ENCODE measurements around the gene DCTN2. TPM values are rescaled to one million over a fixed set of nuclear protein-coding genes. Genes with fewer than 3 reads are reported as not detected.

The DCTN2 gene
- total and polyA plus RNA-seq, 2 donors (not counting 1 experiment from before 2014, with no cell fraction given), result 59.4 to 94.3 TPM

DNA sequence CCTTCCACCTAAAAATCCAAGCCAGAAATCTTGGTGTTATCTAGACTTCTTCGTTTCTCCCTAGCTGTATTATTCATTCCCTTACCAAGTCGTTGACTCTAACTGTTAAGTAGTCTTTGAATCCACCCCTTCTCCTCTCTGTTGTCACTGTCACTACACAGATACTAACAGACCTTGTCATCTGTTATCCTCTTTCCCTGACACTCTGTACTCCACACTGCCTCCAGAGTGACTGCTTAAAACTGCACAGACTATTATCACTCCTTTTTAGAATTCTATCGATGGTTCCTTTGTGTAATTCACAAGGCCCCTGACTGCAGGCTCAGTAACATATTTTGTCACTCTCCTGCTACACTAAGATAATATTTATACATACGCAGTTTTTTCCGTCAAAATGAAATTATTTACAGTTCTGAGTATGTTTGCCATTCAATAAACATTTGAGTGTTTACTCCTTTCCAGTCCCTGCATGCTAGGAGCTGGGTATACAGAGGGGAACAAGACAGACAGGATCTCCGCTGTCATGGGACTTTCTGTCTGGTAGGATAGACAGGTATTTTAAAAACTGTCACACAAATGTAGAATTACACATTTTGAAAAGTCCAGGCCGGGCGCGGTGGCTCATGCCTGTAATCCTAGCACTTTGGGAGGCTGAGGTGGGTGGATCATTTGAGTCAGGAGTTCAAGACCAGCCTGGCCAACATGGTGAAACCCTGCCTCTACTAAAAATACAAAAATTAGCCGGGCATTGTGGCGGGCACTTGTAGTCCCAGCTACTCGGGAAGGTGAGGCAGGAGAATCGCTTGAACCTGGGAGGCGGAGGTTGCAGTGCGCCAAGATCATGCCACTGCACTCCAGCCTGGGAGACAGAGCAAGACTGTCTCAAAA, 55.4 kb downstream of the DCTN2 start:
- Mint-ChIP-seq H3K9me3 (ENCODE audit: insufficient read depth) (no peaks in the 10 kb centered on the region), H3K27ac (no peak overlapping the region), H3K27me3 (no peaks in the 10 kb centered on the region), H3K4me3 (no peak overlapping the region), H3K4me1 (peaks cover 25% of the 10 kb centered on the region)
- 97% methylated on average over 8 of the region's 15 CpGs for WGBS (ENCODE audit: insufficient coverage)
- ATAC-seq (ENCODE audit: low read depth), result no peak
- Histone ChIP-seq H3K27ac (ENCODE audit: low read length in 2 of 2) (no peak overlapping the region), H3K27me3 (replicated peaks in 1 of 4; ENCODE audit: control extremely low read depth in 1 of 4, control insufficient read depth in 3 of 4, insufficient read depth in 4 of 4, low read length in 3 of 4) (no peaks in the 10 kb centered on the region), H3K36me3 (replicated peaks in 1 of 2; ENCODE audit: control extremely low read depth in 1 of 2, control insufficient read depth in 1 of 2, extremely low read depth in 1 of 2, insufficient read depth in 2 of 2, low read length in 1 of 2) (peaks cover 5 to 38% of the 10 kb centered on the region in 2 experiments), H3K9me3 (ENCODE audit: control extremely low read depth in 1 of 3, control insufficient read depth in 2 of 3, insufficient read depth in 1 of 3, low read length in 2 of 3) (no peaks in the 10 kb centered on the region), H3K4me1 (ENCODE audit: control insufficient read depth in 2 of 2, insufficient read depth in 2 of 2, low read length in 2 of 2) (peaks cover 15 to 20% of the 10 kb centered on the region in 2 donors), H4K20me1 (ENCODE audit: control insufficient read depth, insufficient read depth, low read length, poor library complexity, severe bottlenecking) (peaks cover 5% of the 10 kb centered on the region), H3K79me2 (ENCODE audit: control insufficient read depth, insufficient read depth, low read length) (peaks cover 38% of the 10 kb centered on the region), H3K4me3 (ENCODE audit: control extremely low read depth in 1 of 5, extremely low read depth in 1 of 5, insufficient read depth in 1 of 5, low read depth in 2 of 5, low read length in 4 of 5) (no peak overlapping the region), H3K4me2 (replicated peaks; ENCODE audit: low read depth, low read length, poor library complexity, severe bottlenecking) (no peak overlapping the region), H3K9ac (ENCODE audit: low read length) (no peak overlapping the region), H2AFZ (ENCODE audit: insufficient read depth, low read depth, low read length, poor library complexity, severe bottlenecking) (no peak overlapping the region)
- ChIA-PET POLR2A (no interaction called here), CTCF (interaction anchor here (2.0 kb wide), 1 partner anchor 16 kb away, joined by 6 read pairs; no protein-coding TSS in a partner anchor)
- DNase-seq, result no peak
- intact Hi-C loops (cut with micrococcal nuclease), result no loop called here
- TF ChIP-seq, protein P1, sequence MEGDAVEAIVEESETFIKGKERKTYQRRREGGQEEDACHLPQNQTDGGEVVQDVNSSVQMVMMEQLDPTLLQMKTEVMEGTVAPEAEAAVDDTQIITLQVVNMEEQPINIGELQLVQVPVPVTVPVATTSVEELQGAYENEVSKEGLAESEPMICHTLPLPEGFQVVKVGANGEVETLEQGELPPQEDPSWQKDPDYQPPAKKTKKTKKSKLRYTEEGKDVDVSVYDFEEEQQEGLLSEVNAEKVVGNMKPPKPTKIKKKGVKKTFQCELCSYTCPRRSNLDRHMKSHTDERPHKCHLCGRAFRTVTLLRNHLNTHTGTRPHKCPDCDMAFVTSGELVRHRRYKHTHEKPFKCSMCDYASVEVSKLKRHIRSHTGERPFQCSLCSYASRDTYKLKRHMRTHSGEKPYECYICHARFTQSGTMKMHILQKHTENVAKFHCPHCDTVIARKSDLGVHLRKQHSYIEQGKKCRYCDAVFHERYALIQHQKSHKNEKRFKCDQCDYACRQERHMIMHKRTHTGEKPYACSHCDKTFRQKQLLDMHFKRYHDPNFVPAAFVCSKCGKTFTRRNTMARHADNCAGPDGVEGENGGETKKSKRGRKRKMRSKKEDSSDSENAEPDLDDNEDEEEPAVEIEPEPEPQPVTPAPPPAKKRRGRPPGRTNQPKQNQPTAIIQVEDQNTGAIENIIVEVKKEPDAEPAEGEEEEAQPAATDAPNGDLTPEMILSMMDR (IDR thresholded peaks at IDR 0.05), result peak; percentile 37
- no peak for TF ChIP-seq EZH2 (IDR thresholded peaks at IDR 0.05; ENCODE audit: borderline replicate concordance, insufficient read depth, low read depth, low read length, poor library complexity, severe bottlenecking)

DNA sequence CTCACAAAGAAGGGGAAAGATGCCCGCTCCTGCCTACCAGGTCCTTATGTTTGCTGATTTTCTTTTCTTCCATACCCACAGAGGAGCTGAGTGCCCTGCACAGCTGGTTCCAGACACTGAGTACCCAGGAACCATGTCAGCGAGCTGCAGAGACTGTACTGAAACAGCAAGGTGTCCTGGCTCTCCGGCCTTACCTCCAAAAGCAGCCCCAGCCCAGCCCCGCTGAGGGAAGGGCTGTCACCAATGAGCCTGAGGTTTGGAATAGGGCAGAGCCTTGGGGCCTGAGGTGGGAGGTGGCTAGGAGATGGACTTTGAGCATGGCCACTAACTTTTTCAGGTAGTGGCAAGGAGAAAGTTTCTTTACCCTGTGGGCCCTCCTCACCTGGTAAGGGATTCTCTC, 56.9 kb downstream of the DCTN2 start:
- H3K9me3 ChIP-seq (ENCODE audit: control extremely low read depth in 1 of 3, control insufficient read depth in 2 of 3, insufficient read depth in 1 of 3, low read length in 2 of 3), result no peaks in the 10 kb centered on the region
- DNase-seq (no peak), ATAC-seq (ENCODE audit: low read depth) (no peak)
- H3K4me3 ChIP-seq (ENCODE audit: control extremely low read depth in 1 of 5, extremely low read depth in 1 of 5, insufficient read depth in 1 of 5, low read depth in 2 of 5, low read length in 4 of 5), result no peak overlapping the region
- peaks cover 15 to 20% of the 10 kb centered on the region in 2 donors for H3K4me1 ChIP-seq (ENCODE audit: control insufficient read depth in 2 of 2, insufficient read depth in 2 of 2, low read length in 2 of 2)
- H2AFZ ChIP-seq (ENCODE audit: insufficient read depth, low read depth, low read length, poor library complexity, severe bottlenecking), result no peak overlapping the region
- intact Hi-C loops (cut with micrococcal nuclease), result no loop called here
- no peak overlapping the region for H3K4me2 ChIP-seq (replicated peaks; ENCODE audit: low read depth, low read length, poor library complexity, severe bottlenecking)
- no peak overlapping the region for H3K9ac ChIP-seq (ENCODE audit: low read length)
- Mint-ChIP-seq H3K4me3 (no peak overlapping the region), H3K9me3 (ENCODE audit: insufficient read depth) (no peaks in the 10 kb centered on the region), H3K4me1 (peaks cover 25% of the 10 kb centered on the region), H3K27me3 (no peaks in the 10 kb centered on the region), H3K27ac (no peak overlapping the region)
- WGBS (ENCODE audit: insufficient coverage), result 93% methylated on average over 3 of the region's 4 CpGs
- no peak for TF ChIP-seq EZH2 (IDR thresholded peaks at IDR 0.05; ENCODE audit: borderline replicate concordance, insufficient read depth, low read depth, low read length, poor library complexity, severe bottlenecking)
- TF ChIP-seq, protein P1 (IDR thresholded peaks at IDR 0.05), result no peak
- ChIA-PET CTCF (interaction anchor here (0.6 to 2.0 kb wide), 3 partner anchors 14 to 46 kb away, joined by 4 to 6 read pairs (median 5); no protein-coding TSS in a partner anchor), POLR2A (interaction anchor here (1.2 kb wide), 1 partner anchor 30 kb away, joined by 11 read pairs; the partner anchor contains the start of gene DDIT3)
- no peak overlapping the region for H3K27ac ChIP-seq (ENCODE audit: low read length in 2 of 2)
- H3K27me3 ChIP-seq (replicated peaks in 1 of 4; ENCODE audit: control extremely low read depth in 1 of 4, control insufficient read depth in 3 of 4, insufficient read depth in 4 of 4, low read length in 3 of 4), result no peaks in the 10 kb centered on the region
- peaks cover 45% of the 10 kb centered on the region for H3K79me2 ChIP-seq (ENCODE audit: control insufficient read depth, insufficient read depth, low read length)
- H3K36me3 ChIP-seq (replicated peaks in 1 of 2; ENCODE audit: control extremely low read depth in 1 of 2, control insufficient read depth in 1 of 2, extremely low read depth in 1 of 2, insufficient read depth in 2 of 2, low read length in 1 of 2), result peaks cover 5 to 30% of the 10 kb centered on the region in 2 experiments
- H4K20me1 ChIP-seq (ENCODE audit: control insufficient read depth, insufficient read depth, low read length, poor library complexity, severe bottlenecking), result peaks cover 5% of the 10 kb centered on the region
